SK-N-MC (cell line): ENCODE measurements around the gene PSMB9.

Source experiments
- EZH2 ChIP-seq: fragments of 200-600 bp; sonication (generic); IDR thresholded peaks from one replicate; pipeline ENCODE4 v1.6.1; 2017; ENCODE audit warnings: antibody characterized with exemption
- POLR2AphosphoS5 ChIP-seq: IDR thresholded peaks from 2 replicates; pipeline ENCODE4 v1.6.1; 2012; ENCODE audit warnings: mild to moderate bottlenecking, low read depth, low read length, borderline replicate concordance

GRCh38 chr6:32838114-32838958, 15.7 kb upstream of the PSMB9 start, which contains the start of gene TAP2:
- TF ChIP-seq EZH2 = no peak
- peak; percentile 33; the same call in 1 of the 2 replicates for TF ChIP-seq POLR2AphosphoS5
